Lower lobe of right lung (tissue), 2 donors: Measurements from ENCODE around the gene PLB1. TPM values are rescaled to one million over a fixed set of nuclear protein-coding genes. Genes with fewer than 3 reads are reported as not detected.

Experiments
- ATAC-seq, 2 donors: fragments of 200-7000 bp; cut with Tn5 transposase; one replicate each; pipeline ENCODE4 v1.9.1; 2020 to 2022; ENCODE audit warnings: mild to moderate bottlenecking in 2 of 2, moderate library complexity in 2 of 2
- DNase-seq: peaks from one replicate; pipeline ENCODE4 v3.0.0-alpha.2; 2020
- H3K27ac ChIP-seq: fragments of 200-600 bp; one replicate; pipeline ENCODE4 v1.8.0; 2022
- H3K27me3 ChIP-seq: fragments of 200-600 bp; one replicate; pipeline ENCODE4 v1.8.0; 2022; ENCODE audit warnings: low read depth
- H3K36me3 ChIP-seq: fragments of 200-600 bp; one replicate; pipeline ENCODE4 v1.8.0; 2022; ENCODE audit warnings: mild to moderate bottlenecking
- H3K4me1 ChIP-seq: fragments of 200-600 bp; one replicate; pipeline ENCODE4 v1.8.0; 2022
- H3K4me3 ChIP-seq: fragments of 200-600 bp; one replicate; pipeline ENCODE4 v1.8.0; 2022; ENCODE audit warnings: mild to moderate bottlenecking
- H3K9me3 ChIP-seq: fragments of 200-600 bp; one replicate; pipeline ENCODE4 v1.8.0; 2022
- intact Hi-C: fragments of 100-400 bp; cut with DNase I; formaldehyde crosslinking; loops from one replicate; pipeline ENCODE4 v1.11.0; 2022
- total RNA-seq: library from RNA; stranded (reverse); fragmentation: NEBNext Ultra II Directional; extraction: Animal tissue kit (Norgen Biotek cat#: 25700); gene quantifications from one replicate; pipeline ENCODE4 v1.2.1, GENCODE V29; 2021
- TF ChIP-seq, protein P1 (sequence below): fragments of 200-600 bp; IDR thresholded peaks from one replicate; pipeline ENCODE4 v1.8.0; 2022; ENCODE audit warnings: antibody characterized with exemption, mild to moderate bottlenecking
- donor health status: DM: no; HTN: yes; CAD: no; lungs with severe emphysema.

PLB1 gene
- total RNA-seq, 1 donor from 2014 or later = 5.5 TPM

DNA sequence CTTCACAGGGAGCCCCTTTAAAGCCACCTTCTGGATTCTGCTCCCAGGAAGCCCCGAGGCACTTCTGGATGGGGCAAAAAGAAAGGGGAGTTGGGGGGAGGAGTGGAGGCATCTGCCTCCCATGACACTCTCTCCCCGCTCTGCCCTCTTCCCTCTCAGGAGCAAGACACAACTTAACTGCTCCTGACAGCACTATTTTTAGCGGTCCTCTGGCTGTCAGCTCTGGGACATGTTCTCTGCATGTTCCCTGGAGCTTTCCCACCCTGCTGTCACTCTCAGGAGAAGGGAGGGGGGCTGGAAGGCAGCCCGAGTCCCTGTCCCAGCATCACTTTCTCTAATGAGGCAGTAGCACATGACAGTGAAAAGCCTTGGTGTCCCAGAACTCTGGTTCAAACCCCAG, 32.3 kb downstream of the PLB1 start:
- intact Hi-C loops = no loop called here
- Histone ChIP-seq H3K4me3 (no peak overlapping the region), H3K4me1 (no peaks in the 10 kb centered on the region), H3K9me3 (no peaks in the 10 kb centered on the region), H3K27ac (no peak overlapping the region), H3K27me3 (peaks cover 13% of the 10 kb centered on the region), H3K36me3 (no peaks in the 10 kb centered on the region)
- TF ChIP-seq, protein P1, sequence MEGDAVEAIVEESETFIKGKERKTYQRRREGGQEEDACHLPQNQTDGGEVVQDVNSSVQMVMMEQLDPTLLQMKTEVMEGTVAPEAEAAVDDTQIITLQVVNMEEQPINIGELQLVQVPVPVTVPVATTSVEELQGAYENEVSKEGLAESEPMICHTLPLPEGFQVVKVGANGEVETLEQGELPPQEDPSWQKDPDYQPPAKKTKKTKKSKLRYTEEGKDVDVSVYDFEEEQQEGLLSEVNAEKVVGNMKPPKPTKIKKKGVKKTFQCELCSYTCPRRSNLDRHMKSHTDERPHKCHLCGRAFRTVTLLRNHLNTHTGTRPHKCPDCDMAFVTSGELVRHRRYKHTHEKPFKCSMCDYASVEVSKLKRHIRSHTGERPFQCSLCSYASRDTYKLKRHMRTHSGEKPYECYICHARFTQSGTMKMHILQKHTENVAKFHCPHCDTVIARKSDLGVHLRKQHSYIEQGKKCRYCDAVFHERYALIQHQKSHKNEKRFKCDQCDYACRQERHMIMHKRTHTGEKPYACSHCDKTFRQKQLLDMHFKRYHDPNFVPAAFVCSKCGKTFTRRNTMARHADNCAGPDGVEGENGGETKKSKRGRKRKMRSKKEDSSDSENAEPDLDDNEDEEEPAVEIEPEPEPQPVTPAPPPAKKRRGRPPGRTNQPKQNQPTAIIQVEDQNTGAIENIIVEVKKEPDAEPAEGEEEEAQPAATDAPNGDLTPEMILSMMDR = no peak
- ATAC-seq = no peak
- no peak for DNase-seq

DNA sequence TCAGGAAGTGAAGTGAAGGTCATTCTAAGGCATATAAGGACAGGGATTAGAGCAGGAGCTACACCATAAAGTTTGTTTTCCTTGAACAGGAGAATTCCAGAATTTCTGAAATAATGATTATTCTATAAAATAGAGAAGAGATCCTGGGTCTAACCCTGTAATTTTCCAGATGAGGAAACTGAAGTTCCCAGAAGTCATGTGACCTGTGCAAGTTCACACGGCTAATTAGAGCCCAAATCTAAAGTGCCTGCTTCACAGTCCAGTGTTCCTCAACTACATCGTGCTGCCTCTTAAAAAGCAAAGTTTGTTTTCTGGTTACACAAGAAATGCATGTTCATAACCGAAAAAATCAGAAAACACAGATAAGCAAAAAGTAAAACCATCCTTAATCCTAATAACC, 34.9 kb downstream of the PLB1 start:
- intact Hi-C loops = no loop called here

DNA sequence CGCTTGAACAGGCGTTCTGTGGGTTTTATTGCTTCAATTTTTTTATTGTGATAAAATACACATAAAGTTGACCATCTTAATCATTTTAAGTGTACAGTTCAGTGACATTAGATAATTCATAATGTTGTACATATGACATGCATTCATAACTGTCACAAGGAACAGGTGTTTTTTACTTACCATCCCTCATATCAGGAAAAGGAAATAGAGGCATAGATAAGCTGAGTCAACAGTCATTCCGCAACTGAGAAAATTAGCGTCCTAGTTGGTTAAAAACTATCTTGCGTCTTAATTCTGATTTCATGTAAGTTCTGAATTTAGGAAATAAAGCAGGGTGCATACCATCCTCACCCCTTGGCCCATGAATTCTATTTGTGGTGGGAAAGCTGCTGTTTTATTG, 36.5 kb downstream of the PLB1 start:
- Histone ChIP-seq H3K9me3 (no peaks in the 10 kb centered on the region), H3K4me1 (no peaks in the 10 kb centered on the region), H3K27me3 (peaks cover 4% of the 10 kb centered on the region), H3K36me3 (no peaks in the 10 kb centered on the region), H3K4me3 (no peak overlapping the region), H3K27ac (no peak overlapping the region)
- TF ChIP-seq, protein P1 = no peak
- no peak for DNase-seq
- ATAC-seq = no peak
- intact Hi-C loops = no loop called here

More for the DNA sequence above, 34.9 kb downstream of the PLB1 start:
- Histone ChIP-seq H3K4me1 (no peaks in the 10 kb centered on the region), H3K27ac (no peak overlapping the region), H3K4me3 (no peak overlapping the region), H3K27me3 (peaks cover 4% of the 10 kb centered on the region), H3K36me3 (no peaks in the 10 kb centered on the region), H3K9me3 (no peaks in the 10 kb centered on the region)
- ATAC-seq = no peak
- DNase-seq = no peak
- TF ChIP-seq, protein P1 = no peak

DNA sequence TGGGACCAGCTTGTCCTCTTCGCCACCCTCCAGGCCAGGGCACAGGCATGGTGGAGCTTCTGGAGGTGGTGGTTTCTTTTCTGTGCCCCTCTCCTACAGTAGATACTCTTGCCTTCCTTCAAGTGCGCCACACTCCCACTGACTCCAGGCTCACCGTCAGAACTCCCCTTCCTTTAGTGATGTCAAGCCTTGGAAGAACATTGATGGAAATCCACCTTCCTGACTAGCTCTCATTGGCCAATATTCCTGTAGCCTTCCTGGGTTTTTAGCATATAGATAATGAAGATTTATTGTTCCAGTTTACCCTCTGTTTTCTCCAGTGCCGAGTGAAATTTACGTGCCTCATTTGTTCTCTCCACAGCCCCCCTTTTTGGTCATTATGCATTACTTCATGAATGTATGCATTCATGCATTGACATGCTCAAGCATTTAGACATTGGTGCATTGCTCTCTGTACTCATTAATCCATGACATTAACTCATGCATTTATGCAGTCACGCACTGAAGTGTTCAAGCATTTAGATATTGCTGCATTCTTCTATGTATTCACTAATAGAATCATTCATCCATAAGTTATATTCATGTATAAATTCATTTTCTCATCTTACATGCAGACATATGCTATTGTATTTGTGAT, 37.3 kb downstream of the PLB1 start:
- no peak overlapping the region for H3K4me3 ChIP-seq
- peaks cover 4% of the 10 kb centered on the region for H3K27me3 ChIP-seq
- no peaks in the 10 kb centered on the region for H3K36me3 ChIP-seq
- intact Hi-C loops = no loop called here
- ATAC-seq (no peak), DNase-seq (no peak)
- H3K4me1 ChIP-seq = no peaks in the 10 kb centered on the region
- H3K9me3 ChIP-seq = no peaks in the 10 kb centered on the region
- TF ChIP-seq, protein P1 = no peak
- H3K27ac ChIP-seq = no peak overlapping the region

DNA sequence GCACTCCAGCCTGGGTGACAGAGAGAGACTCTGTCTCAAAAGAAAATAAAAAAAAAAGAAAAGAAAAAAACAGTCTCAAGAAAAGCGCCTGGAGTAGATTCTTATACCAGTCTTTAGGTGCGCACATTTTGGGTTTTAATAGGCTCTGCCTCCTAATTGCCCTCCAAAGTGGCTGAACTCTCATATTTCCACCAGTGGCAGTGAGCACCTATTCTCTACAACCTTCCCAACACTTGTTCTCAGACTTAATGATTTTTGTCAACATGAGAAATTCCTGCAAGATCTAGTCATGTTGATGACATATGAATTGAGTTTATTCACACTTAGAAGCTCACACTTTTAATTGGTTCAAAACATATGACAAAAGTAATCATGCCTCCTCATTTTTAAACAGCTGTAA, 39.0 kb downstream of the PLB1 start:
- TF ChIP-seq, protein P1 = no peak
- intact Hi-C loops = no loop called here
- DNase-seq (no peak), ATAC-seq (no peak)
- Histone ChIP-seq H3K9me3 (no peaks in the 10 kb centered on the region), H3K27me3 (peaks cover 4% of the 10 kb centered on the region), H3K36me3 (no peaks in the 10 kb centered on the region), H3K4me3 (no peak overlapping the region), H3K4me1 (no peaks in the 10 kb centered on the region), H3K27ac (no peak overlapping the region)
